ENCODE results near the gene TMEM151A.

TMEM151A gene

DNA sequence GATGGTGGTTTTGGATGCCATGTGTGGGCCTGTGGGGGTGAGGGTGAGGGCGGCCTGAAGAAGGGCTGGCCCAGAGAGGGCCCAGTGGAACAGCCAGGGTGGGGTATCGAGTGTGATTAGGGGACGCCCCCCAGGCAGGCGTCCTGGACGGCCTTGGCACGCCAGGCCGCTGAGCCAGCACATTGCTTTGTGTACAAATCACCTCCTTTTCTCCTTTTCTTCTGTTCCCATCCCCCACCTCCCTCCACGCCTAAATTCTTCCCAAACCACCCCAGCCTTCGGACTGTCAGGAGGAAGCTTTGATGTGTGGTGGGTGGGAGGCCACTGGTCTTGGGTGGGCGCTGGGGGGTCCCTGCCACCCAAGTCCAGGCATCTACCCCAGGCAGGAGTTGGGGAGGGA lies 33.0 kb downstream of the TMEM151A start:
- no peak for DNase-seq

DNA sequence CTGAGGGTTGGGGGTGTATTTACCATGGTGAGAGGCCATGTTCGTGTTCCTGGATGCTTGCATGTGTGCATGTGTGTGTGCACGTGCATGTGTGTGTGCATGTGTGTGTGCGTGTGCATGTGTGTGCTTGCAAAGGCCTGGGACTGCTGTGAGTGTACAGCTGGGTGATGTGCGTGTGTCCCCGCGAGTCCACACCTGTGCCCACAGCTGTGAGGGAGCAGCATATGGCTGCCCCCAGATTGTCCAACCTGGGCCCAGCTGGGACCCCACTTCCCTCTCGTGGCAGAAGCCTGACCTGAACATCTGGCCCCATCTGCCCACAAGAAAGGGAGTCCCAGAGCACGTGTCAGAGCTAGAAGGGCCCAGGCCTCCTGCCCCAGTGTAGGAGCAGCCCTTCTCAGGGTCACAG lies 33.6 kb downstream of the TMEM151A start:
- DNase-seq: no peak

DNA sequence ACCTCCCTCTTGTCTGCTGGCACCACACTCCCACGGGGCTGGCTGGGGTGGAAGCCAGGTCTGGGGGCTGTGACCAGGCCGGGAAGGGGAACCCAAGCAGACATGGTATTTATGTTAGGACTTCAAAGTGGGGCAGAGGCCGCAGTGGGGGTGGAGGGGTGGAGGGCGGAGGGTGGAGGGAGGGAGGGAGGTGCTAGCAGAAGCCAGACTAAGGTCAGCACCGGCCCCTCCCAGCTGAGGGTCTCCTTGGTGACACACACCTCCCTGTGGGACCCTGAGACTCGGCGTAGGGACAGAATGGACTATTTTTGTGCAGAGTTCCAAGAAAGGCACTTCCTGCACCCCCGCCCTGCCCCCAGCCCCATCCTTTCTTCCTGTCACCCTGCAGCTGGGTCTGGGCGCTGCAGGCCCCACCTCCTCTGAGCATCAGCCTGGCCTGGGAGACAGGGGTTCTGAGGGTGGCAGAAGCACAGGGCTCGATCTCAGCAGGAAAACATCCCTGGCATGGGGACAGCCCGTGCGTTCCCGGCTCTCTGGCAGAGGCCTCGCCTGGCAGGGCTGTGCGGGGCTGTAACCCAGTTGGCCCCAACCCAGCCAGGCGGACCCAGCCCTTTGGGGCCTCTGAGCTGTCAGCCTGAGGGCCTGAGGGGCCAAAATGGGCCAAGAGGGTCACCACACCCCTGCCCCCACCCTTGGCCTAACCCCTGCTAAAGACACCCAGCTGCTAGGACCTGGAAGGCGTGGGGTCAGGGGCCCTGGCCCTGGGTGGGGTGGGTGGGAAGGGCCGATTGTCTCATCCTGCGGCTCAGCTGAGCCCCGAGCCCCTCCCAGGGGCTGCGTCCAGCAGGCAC lies 34.8 kb downstream of the TMEM151A start:
- DNase-seq: peak; percentile 35

DNA sequence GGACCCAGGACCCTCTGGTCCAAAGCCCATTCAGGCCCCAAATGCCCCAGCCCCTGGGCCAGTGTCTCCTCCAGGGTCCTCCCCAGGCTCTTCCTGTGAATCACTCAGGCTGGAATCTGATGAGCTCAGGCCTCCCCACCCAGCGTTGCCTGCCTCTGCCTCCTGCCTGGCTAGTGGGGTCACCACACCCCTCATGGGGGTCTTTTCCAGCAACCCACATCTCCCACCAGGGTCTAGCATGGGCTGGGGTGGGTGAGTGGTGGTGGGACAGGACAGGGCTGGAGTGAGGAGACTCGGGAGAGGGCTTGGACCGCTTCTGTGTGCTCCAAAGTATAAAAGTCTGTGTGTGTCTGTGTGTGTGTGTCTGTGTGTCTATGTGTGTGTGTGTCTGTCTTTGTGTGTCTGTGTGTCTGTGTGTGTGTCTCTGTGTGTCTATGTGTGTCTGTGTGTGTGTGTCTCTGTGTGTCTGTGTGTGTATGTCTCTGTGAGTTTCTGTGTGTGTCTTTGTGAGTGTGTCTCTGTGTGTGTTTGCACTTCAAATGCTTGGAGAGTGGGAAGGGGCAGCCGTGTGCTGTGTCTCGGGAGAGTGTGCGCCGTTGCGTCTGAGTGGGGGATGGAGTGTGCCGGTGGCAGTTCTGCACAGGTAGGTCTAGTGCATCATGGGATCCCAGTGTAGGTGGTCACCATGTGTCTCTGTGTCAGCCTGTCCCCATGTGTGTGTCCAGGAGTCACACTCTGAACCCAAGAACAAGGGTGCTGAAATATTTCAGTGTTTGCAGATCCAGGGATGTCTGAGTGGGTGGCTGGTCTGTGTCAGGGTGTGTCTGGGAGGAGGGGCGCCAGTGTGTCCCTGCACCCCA lies 35.7 kb downstream of the TMEM151A start:
- no peak for DNase-seq

DNA sequence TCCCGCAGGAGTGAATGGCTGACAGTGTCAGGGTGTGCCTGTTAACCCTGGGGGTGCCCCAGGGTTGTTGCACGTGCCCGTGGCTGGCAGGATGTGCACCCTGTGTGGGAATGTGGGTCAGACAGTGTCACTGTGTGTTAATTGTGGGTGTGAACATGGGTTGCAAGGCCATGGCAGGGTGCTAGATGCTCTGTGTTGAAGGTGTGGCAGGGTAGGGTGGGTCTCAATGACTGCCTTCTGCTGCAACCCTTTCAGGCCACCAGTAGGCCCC lies 36.3 kb downstream of the TMEM151A start:
- DNase-seq: peak; percentile 65

DNA sequence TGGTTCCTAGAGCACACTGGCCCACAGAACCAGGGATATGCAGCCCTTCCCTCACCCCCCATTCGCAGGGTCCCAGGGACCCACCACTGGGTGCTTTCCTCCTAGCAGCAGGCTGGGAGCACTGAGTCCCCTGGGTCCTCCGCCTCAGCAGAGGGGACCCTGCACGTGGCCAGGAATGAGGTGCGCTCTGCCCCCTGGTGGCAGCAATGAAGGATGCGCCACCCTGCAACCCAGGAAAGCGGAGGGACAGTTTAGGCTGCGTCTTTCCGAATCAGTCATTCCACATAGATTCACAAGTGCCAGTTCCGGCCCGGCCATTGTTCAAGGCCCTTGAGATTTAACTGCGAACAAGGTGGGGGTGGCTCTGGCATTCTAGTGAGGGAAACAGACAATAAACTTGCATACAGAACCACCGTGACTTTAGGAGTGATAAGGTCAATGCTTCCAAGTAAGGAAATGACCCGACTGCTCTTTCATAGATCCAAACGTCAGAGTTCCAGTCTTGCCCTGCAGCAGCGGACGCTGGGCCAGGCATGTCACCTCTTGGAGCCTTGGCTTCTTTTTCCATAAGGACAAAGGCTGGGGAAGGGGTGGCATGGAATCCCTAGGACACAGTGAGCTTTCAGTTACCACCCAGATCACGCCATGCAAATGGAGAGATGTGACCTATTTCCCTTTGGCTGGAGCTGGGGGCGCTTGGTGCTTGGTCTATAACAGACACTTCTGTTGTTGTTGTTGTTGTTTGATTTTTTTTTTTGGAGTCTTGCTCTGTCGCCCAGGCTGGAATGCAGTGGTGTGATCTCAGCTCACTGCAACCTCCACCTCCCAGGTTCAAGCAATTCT lies 36.8 kb downstream of the TMEM151A start:
- peak; percentile 86 for DNase-seq

DNA sequence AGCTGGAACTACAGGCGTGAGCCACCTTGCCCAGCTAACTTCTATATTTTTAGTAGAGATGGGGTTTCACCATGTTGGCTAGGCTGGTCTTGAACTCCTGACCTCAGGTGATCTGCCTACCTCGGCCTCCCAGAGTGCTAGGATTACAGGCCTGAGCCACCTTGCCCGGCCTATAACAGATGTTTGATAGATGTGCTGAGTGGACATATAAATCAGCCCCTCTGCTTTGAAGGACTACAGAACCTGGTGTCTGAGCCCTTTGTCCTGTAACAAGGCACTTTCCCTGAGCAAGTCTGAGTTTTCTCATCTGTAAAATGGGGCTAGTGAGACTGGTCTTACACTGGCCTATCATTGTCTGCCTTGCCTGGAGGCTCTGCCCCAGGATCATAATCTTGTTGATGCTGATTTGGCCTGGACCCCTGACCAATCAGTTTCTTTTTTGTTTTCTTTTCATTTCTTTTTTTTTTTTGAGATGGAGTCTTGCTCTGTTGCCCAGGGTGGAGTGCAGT lies 37.5 kb downstream of the TMEM151A start:
- DNase-seq: no peak

DNA sequence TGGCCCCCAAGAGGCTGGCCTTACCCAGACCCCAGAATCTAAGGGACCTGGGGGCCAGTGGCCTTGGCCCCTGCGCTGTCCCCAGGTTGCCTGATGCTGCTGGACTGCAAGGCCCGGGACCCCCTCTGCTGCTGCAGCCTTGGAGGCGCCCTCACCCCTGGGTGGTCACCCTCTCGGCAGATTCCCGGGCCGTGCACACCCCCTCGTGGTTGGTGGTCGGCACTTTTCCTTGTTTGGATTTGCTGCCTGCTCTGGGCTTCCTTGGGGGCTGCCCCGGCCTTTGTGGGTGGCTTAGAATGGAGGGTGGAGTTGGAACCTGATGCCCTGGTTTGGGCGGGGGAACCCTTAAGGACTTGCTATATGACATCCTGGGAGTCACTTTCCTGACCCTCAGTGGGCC lies 39.2 kb downstream of the TMEM151A start:
- DNase-seq: no peak

DNA sequence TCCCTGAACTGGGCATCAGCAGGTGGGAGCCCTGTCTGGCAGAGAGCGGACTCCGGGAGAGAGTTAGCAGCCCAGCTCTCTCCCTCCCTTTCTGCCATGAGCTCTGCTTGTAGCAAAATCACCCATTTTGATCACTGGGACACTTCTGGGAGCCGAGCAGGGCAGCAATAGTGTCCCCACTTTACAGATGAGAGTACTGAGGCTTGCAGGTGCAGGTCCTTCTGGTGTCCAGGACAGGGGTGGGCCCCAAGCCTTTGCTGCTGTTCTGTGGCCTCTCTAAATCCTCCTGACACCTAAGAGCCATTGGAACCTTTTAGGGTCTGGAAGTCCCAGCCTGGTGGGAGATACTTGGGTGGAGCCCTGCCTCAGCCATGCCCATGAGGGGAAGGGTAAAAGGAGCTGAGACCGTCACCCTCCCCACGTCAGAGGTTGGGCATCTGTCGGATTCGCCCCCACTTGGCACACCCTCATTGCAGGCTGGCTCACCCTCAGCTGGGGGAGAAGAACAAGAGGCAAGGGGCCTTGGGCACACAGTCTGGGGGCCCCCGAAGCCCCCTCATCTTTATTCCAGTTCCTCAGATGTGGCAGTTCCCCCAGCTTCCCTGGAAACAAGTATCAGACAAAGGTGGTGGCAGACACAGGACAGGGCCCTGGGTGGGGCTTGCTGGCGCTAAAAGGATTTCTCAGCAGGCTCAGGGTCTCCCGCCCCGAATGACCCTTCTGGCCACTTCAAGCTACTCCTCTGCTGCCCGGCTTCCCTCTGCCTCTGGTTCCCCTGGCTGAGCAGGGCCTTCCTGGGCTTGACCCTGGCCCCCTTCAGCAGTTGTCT lies 40.1 kb downstream of the TMEM151A start:
- no peak for DNase-seq

DNA sequence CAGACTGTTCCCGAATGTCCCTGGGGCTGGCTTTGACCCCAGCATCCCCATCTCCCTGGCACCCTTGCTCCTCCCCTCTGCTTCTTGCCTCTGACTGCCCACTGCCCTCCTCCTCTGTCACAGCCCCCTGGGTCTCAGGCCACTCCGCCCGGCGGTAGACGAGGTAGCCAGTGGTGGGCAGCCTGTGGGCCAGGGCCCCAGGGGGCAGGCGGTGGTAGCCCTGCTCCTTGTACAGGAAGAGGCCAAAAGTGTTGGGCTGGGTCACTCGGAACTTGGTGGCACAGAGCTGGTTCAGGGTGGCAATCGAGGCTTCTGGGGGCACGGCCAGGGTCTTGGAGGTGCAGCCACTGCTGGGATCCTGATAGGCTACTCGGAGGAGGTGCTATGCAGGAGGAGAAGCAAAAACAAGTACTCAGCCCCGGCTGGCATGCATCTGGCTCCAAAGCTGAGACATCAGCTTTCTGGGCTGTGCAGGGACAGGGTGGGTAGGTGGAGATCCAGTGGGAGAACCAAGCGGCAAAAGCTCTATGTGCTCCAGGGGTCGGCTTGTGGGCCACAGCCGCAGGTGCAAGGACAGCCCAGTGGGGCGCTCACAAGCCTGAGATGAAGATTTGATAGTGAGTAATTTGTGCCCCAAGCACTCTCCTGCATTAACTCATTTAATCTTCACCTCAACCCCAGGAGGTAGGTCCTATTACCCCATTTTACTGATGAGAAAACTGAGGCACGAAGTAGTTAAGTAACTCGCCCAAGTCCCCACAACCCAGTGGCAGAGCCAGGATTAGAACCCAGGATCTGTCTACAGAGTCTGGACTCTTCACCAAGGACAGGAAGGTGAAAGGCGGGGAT lies 40.9 kb downstream of the TMEM151A start:
- DNase-seq: no peak

DNA sequence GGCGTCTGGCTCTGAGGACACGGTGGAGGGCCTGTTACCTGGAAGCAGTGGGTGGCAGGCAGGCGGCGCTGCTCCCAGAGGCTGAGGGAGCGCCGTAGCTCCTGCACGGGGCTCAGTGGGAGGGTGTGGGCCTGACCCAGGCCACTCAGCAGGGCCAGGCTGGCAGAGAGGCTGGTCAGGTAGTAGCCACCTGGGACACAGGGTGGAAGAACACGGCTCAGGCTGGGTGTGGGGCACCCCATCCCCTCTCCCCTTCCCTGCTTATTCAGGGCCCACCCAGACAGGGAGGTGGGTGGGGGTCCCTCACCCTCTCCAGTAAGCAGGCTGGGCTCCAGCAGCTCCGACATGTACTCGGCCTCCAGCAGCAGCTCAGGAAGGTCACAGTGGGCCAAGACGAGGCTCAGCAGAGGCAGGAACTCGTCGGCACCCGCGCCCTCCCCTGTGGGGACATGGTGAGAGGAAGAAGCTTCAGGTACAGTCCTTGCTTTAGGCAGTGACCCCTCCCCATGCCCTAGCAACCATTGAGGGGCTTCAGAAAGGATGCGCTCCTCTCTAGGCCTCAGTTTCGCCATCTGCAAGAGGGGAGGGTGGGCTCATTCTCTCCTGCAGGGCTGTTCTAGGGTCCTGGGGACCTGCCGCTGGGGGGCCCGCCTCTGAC lies 41.7 kb downstream of the TMEM151A start:
- DNase-seq: no peak

DNA sequence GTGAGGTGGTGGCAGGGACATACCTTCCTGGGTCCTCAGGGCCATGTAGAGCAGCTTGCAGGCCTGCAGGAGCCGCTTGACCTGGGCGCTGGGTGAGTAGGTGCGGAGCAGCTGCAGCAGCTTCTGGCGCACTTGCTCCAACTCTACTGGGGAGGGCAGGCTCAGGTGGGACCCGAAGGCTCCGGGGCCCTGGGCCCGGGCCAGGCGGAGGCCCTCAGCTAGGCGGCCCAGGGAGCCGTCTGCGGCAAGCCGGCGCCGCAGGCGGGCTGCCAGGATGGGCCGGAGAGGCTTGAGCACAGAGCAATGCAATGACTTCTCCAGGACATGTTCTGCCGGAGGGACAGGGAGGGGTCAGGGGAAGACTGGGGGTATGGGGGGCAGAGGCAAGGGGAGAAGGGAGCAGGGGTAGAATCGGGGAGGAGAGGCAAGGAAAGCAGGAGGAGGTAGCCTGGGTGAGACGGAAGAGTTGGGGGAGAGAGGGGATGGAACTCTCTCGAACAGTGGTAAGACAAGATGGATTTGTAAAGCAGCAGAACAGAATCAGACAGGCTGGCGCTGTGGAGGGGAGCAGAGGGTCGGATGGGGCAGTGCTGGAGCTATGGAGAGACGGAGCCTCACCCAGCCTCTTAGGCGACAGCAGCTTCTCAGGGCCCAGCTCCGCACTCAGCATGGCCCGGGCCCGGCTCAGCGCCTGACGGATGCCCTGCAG lies 42.4 kb downstream of the TMEM151A start:
- DNase-seq: no peak

DNA sequence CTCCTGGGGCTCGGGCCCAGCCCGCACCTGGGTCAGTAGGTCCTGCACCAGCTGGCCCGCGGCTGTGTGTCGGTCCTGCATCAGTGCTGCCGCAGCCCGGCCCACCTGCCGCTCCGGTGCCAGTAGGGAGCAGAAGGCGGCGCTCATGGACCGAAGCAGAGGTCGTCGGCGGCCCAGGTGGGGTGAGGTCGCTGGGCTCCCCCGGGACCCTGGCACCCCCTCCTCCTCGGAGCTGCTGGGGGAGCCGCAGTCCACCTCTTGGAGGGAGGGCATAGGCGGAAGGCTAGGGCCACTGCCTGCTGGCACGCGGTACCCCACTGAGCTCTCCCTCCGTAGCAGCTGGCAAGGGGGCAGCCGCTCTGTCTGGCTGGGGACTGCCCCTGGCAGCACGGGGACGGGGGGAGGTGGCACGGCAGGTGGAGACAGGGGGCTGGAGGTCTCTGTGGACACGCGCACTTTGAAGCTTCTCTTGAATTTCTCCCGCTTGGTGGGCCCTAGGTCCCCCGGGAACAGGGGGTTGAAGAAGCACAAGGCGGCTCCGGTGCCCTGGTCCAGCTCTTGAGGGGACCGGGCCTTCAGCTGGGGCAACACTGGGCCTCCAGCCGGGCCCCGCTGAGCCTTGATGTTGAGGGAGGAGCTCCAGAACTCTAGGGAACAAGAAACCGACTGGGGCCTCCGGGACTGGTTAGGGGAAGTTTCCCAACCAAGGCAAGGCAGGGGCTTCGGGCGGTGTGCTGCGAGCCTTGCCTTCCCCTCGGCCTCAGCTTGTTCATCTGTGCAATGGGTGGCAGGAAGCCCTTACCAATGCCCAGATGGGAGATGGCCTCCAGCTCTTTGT lies 43.1 kb downstream of the TMEM151A start:
- DNase-seq: no peak

DNA sequence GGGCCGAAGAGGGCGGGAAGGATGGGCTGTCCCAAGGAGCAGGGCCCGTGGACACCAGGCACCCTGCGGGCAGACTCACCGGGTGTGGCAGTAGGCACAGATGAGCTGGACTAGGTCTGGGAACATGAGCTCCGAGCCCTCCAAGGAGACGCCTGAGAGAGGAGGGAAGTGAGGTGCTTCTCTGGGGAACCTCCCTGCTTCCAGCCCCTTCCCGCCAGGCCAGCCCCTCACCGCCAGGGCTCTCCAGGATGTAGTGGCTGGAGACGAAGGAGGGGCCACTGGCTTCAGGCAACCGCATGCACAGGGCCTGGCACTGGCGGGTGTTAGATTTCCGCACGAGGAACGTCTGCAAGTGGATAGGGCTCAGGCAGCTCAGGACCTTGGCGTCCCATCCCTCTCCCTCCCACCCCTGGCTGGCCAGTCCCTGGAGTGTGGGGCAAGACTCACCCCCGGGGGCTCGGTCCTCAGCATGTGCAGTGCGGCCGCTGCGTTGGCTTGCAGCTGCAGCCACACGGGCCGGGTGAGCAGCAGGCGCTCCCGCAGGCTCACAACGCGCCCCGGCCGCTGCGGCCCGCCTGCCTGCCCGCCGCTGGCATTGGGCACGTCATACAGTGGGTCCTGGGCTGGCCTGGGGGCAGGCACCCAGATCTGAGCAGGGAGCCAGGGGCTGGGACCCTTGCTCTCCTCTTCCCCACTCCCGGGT lies 44.0 kb downstream of the TMEM151A start:
- DNase-seq: no peak

DNA sequence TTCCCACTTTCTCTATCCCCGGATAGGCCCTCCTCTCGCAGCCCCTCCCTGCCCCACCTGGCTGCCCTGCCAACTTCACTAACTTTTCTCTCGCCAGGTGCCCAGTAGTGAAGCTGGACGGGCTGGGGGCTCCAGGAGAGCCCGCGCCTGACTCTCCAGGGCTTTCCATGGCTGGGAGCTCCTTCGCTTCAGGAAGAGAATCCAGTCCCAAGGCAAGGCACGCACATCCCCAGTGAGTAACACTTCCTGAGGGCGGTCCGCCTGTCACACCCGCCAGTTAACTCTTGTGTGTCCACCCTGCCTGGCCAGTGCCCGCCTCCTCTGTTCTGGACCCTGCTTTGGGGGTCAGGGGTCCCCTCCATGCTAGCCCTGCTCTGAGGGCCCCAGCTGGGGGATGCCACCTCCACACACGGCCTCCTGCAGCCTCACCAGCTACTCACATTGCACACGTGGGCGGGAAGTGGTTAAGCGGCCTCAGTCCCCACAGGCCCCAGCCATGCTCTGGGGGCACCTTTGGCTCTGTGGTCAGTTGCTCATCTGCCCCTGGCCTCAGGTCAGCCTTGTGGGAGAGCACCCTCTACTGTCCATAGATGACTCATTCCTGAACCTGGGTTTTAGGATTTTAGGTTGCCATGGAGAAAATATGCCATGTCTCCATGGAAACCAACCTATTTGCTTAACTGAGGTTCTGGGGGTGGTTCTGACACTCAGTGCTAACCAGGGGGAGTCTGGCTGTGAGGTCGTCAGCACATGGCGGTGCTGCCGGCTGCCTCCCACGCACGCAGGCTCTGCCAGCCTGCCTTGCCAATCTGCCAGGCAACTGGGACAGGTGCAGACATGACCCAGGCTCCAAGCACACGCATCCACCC lies 44.8 kb downstream of the TMEM151A start, which contains the start of gene RIN1:
RIN1 (minus strand) TSS at position 201 of the 869 bp plus-strand sequence; CDS start at position 169, 32 bp downstream.
- DNase-seq: peak; percentile 54

DNA sequence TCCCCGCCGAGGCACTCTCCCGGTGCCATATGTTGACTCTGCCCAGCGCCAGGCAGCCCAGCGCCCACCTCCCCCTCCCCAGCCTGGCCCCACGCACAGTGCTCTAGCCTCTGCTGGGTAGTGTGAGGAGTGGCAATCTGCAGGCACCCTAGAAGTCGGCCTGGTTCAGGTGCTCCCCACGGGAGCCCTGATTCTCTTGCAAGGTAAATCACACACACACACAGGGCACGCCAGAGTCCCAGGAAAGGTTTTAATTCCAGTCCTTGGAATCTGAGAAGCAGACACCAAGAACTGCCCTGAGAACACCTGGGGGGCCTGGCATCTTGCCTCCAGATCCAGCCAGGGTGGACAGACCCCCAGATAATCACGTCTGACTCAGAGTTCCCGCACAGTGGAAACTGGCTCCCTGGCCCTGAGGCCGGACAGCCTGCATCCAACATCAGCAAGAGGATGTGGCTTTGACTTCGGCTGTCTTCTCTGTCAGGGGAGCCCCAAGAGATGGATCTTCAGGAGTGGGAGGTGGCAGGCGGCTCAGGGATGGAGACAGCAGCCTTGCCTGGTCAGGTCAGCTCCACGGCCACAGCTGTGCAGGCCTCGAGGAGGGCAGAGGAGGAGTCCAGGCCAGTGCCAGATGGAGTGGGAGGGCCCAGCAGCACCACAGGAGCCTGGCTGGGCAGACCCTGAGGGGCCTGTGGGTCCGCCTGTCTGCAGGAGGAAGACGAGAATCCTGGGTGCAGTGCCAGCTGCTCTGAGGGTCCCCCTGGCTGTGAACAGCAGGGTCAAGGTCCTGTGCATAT lies 45.6 kb downstream of the TMEM151A start:
- DNase-seq: no peak
